ENCODE measurements around the gene C10orf88.

- TF ChIP-seq CTCF (IDR thresholded peaks at IDR 0.05) (no peak), EP300 (IDR thresholded peaks at IDR 0.05) (no peak), POLR2A (IDR thresholded peaks at IDR 0.05) (no peak)
Measured at GRCh38 chr10:122911889-122912484, 42.0 kb downstream of the C10orf88 start.

Measured in tibial nerve (tissue), 4 donors.